ENCODE data around the gene KCNG1. TPM values are rescaled to one million over a fixed set of nuclear protein-coding genes. Genes with fewer than 3 reads are reported as not detected.
A peak's percentile ranks its signal among the peaks of the same experiment; 100 is the strongest.

Gene KCNG1
- total RNA-seq, 1 experiment from 2014 or later = 22.9 TPM

- in situ Hi-C loops (cut with HindIII; ENCODE audit: low pct_unique_long_range_greater_than_20kb, low sequenced_read_pairs) = no loop called here
- no peak for DNase-seq (ENCODE audit: low read depth, low spot score)
Observed at GRCh38 chr20:51021067-51022025, 1.6 kb downstream of the KCNG1 start.

GRCh38 chr20:51020657-51021056 lies 2.2 kb downstream of the KCNG1 start:
- in situ Hi-C loops (cut with HindIII; ENCODE audit: low pct_unique_long_range_greater_than_20kb, low sequenced_read_pairs) = no loop called here
- no peak for DNase-seq (ENCODE audit: low read depth, low spot score)

GRCh38 chr20:51019656-51020592 lies 3.0 kb downstream of the KCNG1 start:
- no peak for DNase-seq (ENCODE audit: low read depth, low spot score)
- in situ Hi-C loops (cut with HindIII; ENCODE audit: low pct_unique_long_range_greater_than_20kb, low sequenced_read_pairs) = no loop called here

- DNase-seq (ENCODE audit: low read depth, low spot score) = no peak
- in situ Hi-C loops (cut with HindIII; ENCODE audit: low pct_unique_long_range_greater_than_20kb, low sequenced_read_pairs) = no loop called here
Observed at GRCh38 chr20:51017251-51017650, 5.7 kb downstream of the KCNG1 start.

GRCh38 chr20:51016521-51016920 lies 6.4 kb downstream of the KCNG1 start:
- DNase-seq (ENCODE audit: low read depth, low spot score) = no peak
- in situ Hi-C loops (cut with HindIII; ENCODE audit: low pct_unique_long_range_greater_than_20kb, low sequenced_read_pairs) = no loop called here

GRCh38 chr20:51014797-51015722 lies 7.8 kb downstream of the KCNG1 start:
- in situ Hi-C loops (cut with HindIII; ENCODE audit: low pct_unique_long_range_greater_than_20kb, low sequenced_read_pairs) = no loop called here
- peak; percentile 79 for DNase-seq (ENCODE audit: low read depth, low spot score)

- in situ Hi-C loops (cut with HindIII; ENCODE audit: low pct_unique_long_range_greater_than_20kb, low sequenced_read_pairs) = no loop called here
- no peak for DNase-seq (ENCODE audit: low read depth, low spot score)
Observed at GRCh38 chr20:51013577-51014330, 9.2 kb downstream of the KCNG1 start.

- in situ Hi-C loops (cut with HindIII; ENCODE audit: low pct_unique_long_range_greater_than_20kb, low sequenced_read_pairs) = no loop called here
- DNase-seq (ENCODE audit: low read depth, low spot score) = no peak
Observed at GRCh38 chr20:51012357-51012756, 10.6 kb downstream of the KCNG1 start.

GRCh38 chr20:51011479-51011878 lies 11.4 kb downstream of the KCNG1 start:
- no peak for DNase-seq (ENCODE audit: low read depth, low spot score)
- in situ Hi-C loops (cut with HindIII; ENCODE audit: low pct_unique_long_range_greater_than_20kb, low sequenced_read_pairs) = no loop called here

GRCh38 chr20:51010932-51011331 lies 12.0 kb downstream of the KCNG1 start:
- no peak for DNase-seq (ENCODE audit: low read depth, low spot score)
- in situ Hi-C loops (cut with HindIII; ENCODE audit: low pct_unique_long_range_greater_than_20kb, low sequenced_read_pairs) = no loop called here

- in situ Hi-C loops (cut with HindIII; ENCODE audit: low pct_unique_long_range_greater_than_20kb, low sequenced_read_pairs) = no loop called here
- DNase-seq (ENCODE audit: low read depth, low spot score) = no peak
Observed at GRCh38 chr20:51010043-51010365, 12.9 kb downstream of the KCNG1 start.

- no peak for DNase-seq (ENCODE audit: low read depth, low spot score)
- in situ Hi-C loops (cut with HindIII; ENCODE audit: low pct_unique_long_range_greater_than_20kb, low sequenced_read_pairs) = no loop called here
Observed at GRCh38 chr20:51009303-51010042, 13.4 kb downstream of the KCNG1 start.

- in situ Hi-C loops (cut with HindIII; ENCODE audit: low pct_unique_long_range_greater_than_20kb, low sequenced_read_pairs) = no loop called here
Observed at GRCh38 chr20:51008718-51009117, 14.2 kb downstream of the KCNG1 start.

GRCh38 chr20:51005214-51005613 lies 17.7 kb downstream of the KCNG1 start:
- in situ Hi-C loops (cut with HindIII; ENCODE audit: low pct_unique_long_range_greater_than_20kb, low sequenced_read_pairs) = no loop called here
- no peak for DNase-seq (ENCODE audit: low read depth, low spot score)

More at GRCh38 chr20:51008718-51009117, 14.2 kb downstream of the KCNG1 start:
- DNase-seq (ENCODE audit: low read depth, low spot score) = no peak

GRCh38 chr20:51004781-51005180 lies 18.1 kb downstream of the KCNG1 start:
- in situ Hi-C loops (cut with HindIII; ENCODE audit: low pct_unique_long_range_greater_than_20kb, low sequenced_read_pairs) = no loop called here
- no peak for DNase-seq (ENCODE audit: low read depth, low spot score)

GRCh38 chr20:51004305-51004727 lies 18.6 kb downstream of the KCNG1 start:
- in situ Hi-C loops (cut with HindIII; ENCODE audit: low pct_unique_long_range_greater_than_20kb, low sequenced_read_pairs) = no loop called here
- no peak for DNase-seq (ENCODE audit: low read depth, low spot score)

Data from SK-MEL-5 (cell line).